ENCODE results near the gene FADS2. TPM values are rescaled to one million over a fixed set of nuclear protein-coding genes. Genes with fewer than 3 reads are reported as not detected.

FADS2 gene
- total RNA-seq, 1 experiment from 2014 or later = 1,097 TPM

DNA sequence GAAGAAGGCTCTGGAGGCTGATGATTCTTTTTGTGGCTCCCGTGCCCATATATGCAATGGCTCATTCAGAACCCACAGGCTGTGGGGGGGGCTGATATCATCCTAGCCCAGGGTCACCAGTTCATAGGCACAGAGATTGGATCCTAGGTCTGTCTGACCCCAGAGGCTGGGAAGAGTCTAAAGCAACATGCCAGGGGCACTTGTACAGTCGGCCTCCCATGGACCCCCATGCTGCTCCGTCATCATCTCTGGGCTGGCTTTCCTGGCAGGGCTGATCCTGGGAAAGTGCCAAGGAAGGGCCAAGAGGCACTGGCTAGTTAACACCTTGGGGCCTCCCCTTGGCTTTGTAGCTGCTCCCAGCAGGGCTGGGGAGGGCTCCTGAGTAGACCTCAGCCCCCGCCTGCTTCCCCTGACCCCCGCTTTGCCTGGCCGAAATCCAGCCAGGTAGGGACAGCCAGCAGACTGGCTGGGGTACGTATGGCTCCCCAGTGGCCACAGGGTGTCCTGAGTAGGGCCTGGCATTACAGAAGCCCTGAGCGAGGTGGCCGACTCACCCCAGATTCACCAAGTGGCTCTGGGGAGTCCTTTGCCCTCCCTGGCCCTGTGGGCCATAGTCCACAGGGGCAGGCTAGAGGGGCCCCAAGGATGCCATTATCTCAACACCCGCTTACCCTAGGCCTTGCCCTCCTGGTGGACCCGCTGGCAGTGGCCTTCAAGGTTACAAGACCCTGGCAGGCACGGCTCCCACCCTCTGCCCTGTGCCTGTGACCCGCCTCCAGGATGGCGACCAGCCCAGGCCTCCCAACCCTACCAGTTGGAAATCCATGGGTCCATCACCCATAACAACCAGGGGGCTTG is 40.7 kb downstream of the FADS2 start:
- Histone ChIP-seq H3K36me3 (ENCODE audit: insufficient read depth, low read length, poor library complexity, severe bottlenecking) (peaks cover 34% of the 10 kb centered on the region), H3K27me3 (replicated peaks; ENCODE audit: insufficient read depth, low read depth, low read length, poor library complexity) (no peaks in the 10 kb centered on the region), H3K4me1 (ENCODE audit: insufficient read depth, low read length, poor library complexity, severe bottlenecking) (peaks cover 20% of the 10 kb centered on the region), H3K4me3 (ENCODE audit: low read depth, low read length, poor library complexity, severe bottlenecking) (no peak overlapping the region), H3K9me3 (ENCODE audit: low read depth, low read length, poor library complexity, severe bottlenecking) (no peaks in the 10 kb centered on the region), H3K27ac (ENCODE audit: low read depth, low read length, poor library complexity, severe bottlenecking) (peak overlapping the region; percentile 37)
- intact Hi-C loops (cut with micrococcal nuclease; ENCODE audit: unreplicated experiment) = no loop called here
- TF ChIP-seq, protein P1, sequence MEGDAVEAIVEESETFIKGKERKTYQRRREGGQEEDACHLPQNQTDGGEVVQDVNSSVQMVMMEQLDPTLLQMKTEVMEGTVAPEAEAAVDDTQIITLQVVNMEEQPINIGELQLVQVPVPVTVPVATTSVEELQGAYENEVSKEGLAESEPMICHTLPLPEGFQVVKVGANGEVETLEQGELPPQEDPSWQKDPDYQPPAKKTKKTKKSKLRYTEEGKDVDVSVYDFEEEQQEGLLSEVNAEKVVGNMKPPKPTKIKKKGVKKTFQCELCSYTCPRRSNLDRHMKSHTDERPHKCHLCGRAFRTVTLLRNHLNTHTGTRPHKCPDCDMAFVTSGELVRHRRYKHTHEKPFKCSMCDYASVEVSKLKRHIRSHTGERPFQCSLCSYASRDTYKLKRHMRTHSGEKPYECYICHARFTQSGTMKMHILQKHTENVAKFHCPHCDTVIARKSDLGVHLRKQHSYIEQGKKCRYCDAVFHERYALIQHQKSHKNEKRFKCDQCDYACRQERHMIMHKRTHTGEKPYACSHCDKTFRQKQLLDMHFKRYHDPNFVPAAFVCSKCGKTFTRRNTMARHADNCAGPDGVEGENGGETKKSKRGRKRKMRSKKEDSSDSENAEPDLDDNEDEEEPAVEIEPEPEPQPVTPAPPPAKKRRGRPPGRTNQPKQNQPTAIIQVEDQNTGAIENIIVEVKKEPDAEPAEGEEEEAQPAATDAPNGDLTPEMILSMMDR (conservative IDR thresholded peaks at IDR 0.05; ENCODE audit: low read depth, low read length) = no peak
- no peak for TF ChIP-seq EZH2 (IDR thresholded peaks at IDR 0.05; ENCODE audit: borderline replicate concordance, low read depth, low read length, poor library complexity, severe bottlenecking)
- BruUV-seq (replicated peaks) = no TSS peak
- ChIA-PET POLR2A (ENCODE audit: low non-redundant PET) (no interaction called here), CTCF (no interaction called here)
- no peak for DNase-seq (ENCODE audit: low spot score)

DNA sequence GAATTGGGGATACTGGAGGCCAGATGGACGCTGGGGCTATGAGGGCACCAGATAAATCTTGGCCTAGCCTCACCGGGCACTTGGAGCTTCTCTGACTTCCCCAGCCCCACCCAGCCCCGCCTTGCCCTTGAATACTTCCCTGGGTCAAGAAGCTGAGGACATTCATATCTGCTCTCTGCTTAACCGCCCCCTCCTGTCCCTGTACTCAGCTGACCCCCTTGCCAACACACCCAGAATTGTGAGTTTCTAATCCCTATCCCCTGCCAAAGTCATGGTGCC is 41.3 kb downstream of the FADS2 start:
- peaks cover 29% of the 10 kb centered on the region for H3K36me3 ChIP-seq (ENCODE audit: insufficient read depth, low read length, poor library complexity, severe bottlenecking)
- CTCF ChIA-PET = interaction anchor here (0.6 to 3.4 kb wide), 3 partner anchors 71 to 239 kb away, joined by 4 to 43 read pairs (median 6); no protein-coding TSS in a partner anchor
- peak overlapping the region; percentile 70 for H3K27ac ChIP-seq (ENCODE audit: low read depth, low read length, poor library complexity, severe bottlenecking)
- no peak for DNase-seq (ENCODE audit: low spot score)
- BruUV-seq (replicated peaks) = no TSS peak
- H3K4me3 ChIP-seq (ENCODE audit: low read depth, low read length, poor library complexity, severe bottlenecking) = no peak overlapping the region
- H3K9me3 ChIP-seq (ENCODE audit: low read depth, low read length, poor library complexity, severe bottlenecking) = no peaks in the 10 kb centered on the region
- intact Hi-C loops (cut with micrococcal nuclease; ENCODE audit: unreplicated experiment) = no loop called here
- POLR2A ChIA-PET (ENCODE audit: low non-redundant PET) = no interaction called here
- TF ChIP-seq, protein P1 (conservative IDR thresholded peaks at IDR 0.05; ENCODE audit: low read depth, low read length) = no peak
- TF ChIP-seq EZH2 (IDR thresholded peaks at IDR 0.05; ENCODE audit: borderline replicate concordance, low read depth, low read length, poor library complexity, severe bottlenecking) = no peak
- peaks cover 20% of the 10 kb centered on the region for H3K4me1 ChIP-seq (ENCODE audit: insufficient read depth, low read length, poor library complexity, severe bottlenecking)
- H3K27me3 ChIP-seq (replicated peaks; ENCODE audit: insufficient read depth, low read depth, low read length, poor library complexity) = no peaks in the 10 kb centered on the region

DNA sequence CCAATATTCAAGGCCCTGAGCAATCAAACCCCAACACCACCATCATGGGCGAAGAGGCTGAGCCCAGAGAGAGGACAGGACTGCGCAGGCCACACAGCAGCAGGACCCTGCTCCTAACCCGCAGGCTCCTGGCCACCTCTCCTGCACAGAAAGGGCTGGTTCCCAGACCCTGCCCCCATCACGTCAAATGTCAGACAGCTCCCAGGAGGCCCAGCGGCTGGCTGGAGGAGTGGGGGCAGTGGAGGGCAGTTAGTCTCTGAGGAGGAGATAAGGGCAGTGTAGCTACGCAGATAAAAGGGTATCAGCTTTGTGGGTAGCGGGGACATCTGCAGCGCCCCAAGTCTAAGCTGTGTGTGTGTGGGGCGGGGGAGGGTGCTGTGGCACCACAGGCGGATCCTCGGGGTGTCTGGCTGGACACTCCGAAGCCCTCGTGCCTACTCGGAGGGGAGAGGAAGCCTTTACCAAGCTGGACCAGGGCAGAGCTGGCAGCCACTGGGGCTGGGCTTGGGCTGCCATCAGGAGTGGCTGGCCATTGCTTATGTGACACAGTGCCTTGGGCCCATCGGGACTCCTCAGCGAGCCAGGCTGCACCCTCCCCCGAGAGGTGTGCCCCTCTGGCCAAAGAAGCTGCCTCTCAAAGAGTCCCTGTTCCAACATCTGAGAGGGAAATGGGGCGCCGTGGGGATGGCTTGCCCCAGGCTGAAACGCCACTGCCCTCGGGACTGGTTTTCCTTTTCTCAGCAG is 41.8 kb downstream of the FADS2 start:
- BruUV-seq (replicated peaks) = no TSS peak

More for the DNA sequence above, 41.8 kb downstream of the FADS2 start:
- POLR2A ChIA-PET (ENCODE audit: low non-redundant PET) = no interaction called here
- Histone ChIP-seq H3K27me3 (replicated peaks; ENCODE audit: insufficient read depth, low read depth, low read length, poor library complexity) (no peaks in the 10 kb centered on the region), H3K27ac (ENCODE audit: low read depth, low read length, poor library complexity, severe bottlenecking) (peak overlapping the region; percentile 70), H3K36me3 (ENCODE audit: insufficient read depth, low read length, poor library complexity, severe bottlenecking) (peaks cover 23% of the 10 kb centered on the region), H3K4me1 (ENCODE audit: insufficient read depth, low read length, poor library complexity, severe bottlenecking) (peaks cover 20% of the 10 kb centered on the region), H3K4me3 (ENCODE audit: low read depth, low read length, poor library complexity, severe bottlenecking) (no peak overlapping the region), H3K9me3 (ENCODE audit: low read depth, low read length, poor library complexity, severe bottlenecking) (no peaks in the 10 kb centered on the region)
- CTCF ChIA-PET = interaction anchor here (0.6 to 3.4 kb wide), 7 partner anchors 15 to 238 kb away, joined by 3 to 43 read pairs (median 6); no protein-coding TSS in a partner anchor
- no peak for DNase-seq (ENCODE audit: low spot score)
- intact Hi-C loops (cut with micrococcal nuclease; ENCODE audit: unreplicated experiment) = loop anchor here (5.0 to 10.0 kb wide), 2 partner anchors 73 to 445 kb away; no protein-coding TSS in a partner anchor
- no peak for TF ChIP-seq EZH2 (IDR thresholded peaks at IDR 0.05; ENCODE audit: borderline replicate concordance, low read depth, low read length, poor library complexity, severe bottlenecking)
- TF ChIP-seq, protein P1 (conservative IDR thresholded peaks at IDR 0.05; ENCODE audit: low read depth, low read length) = no peak

Data from A673 (cell line).